ENCODE measurements around the gene SHH. TPM values are rescaled to one million over a fixed set of nuclear protein-coding genes. Genes with fewer than 3 reads are reported as not detected.

Gene SHH
- total and polyA plus RNA-seq, 2 of the 13 experiments (the other 11 are each of a cell fraction or from before 2014, with no cell fraction given), result 1.9 to 3.4 TPM

DNA sequence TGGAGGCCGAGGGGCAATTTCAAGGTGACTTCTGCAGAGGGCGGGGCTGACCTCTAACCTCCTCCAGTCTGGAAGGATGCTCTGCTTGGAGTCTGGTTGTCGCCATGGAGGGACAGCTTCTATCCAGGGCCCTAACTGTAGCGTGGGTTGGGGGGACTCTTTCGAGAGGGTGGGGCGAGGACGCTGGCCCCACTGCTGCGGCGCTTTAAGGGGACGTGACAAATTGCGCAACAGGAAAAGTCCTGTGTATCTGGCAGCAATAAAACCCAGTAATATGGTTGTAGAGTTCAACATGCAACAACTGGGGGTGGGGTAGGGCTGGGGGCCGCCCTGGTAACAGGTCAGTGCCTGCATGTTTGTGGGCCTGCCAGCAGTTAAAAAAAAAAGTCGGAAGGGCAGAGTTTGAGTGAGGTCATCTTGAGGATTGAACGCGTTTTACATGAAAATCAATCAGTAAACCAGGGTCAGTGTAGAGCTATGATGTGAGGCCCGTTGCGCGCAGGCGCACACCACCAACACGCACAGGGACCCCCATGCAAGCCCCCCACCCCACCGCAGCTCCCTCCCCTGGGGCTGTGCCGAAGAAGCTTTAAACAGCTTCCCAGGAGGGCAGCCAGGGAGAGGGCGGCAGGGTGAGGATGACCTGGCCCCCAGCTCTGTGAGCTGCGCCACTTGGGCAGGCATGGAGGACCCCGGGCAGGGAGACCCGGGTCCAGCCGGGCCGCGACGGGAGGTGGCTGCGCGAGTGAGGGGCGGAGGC, 4.3 kb downstream of the SHH start (continued):
- TF ChIP-seq TCF7 (IDR thresholded peaks at IDR 0.05; ENCODE audit: low read depth) (0 out of 2 replicates have a peak, but pooled peaks have one; percentile 21), ZKSCAN1 (IDR thresholded peaks at IDR 0.05; ENCODE audit: low read length) (0 out of 2 replicates have a peak, but pooled peaks have one; percentile 11), BHLHE40 (IDR thresholded peaks at IDR 0.05; ENCODE audit: low read length) (0 out of 2 replicates have a peak, but pooled peaks have one; percentile 2), MED1 (CRISPR knock-in tag; IDR thresholded peaks at IDR 0.05) (peak; percentile 68), PHF21A (CRISPR knock-in tag; IDR thresholded peaks at IDR 0.05) (peak; percentile 54; the same call in 1 of the 2 replicates), ZNF550 (CRISPR knock-in tag; IDR thresholded peaks at IDR 0.05; ENCODE audit: borderline replicate concordance) (no peak), FOSL2 (CRISPR knock-in tag; IDR thresholded peaks at IDR 0.05) (no peak)
- TF ChIP-seq, protein P1, sequence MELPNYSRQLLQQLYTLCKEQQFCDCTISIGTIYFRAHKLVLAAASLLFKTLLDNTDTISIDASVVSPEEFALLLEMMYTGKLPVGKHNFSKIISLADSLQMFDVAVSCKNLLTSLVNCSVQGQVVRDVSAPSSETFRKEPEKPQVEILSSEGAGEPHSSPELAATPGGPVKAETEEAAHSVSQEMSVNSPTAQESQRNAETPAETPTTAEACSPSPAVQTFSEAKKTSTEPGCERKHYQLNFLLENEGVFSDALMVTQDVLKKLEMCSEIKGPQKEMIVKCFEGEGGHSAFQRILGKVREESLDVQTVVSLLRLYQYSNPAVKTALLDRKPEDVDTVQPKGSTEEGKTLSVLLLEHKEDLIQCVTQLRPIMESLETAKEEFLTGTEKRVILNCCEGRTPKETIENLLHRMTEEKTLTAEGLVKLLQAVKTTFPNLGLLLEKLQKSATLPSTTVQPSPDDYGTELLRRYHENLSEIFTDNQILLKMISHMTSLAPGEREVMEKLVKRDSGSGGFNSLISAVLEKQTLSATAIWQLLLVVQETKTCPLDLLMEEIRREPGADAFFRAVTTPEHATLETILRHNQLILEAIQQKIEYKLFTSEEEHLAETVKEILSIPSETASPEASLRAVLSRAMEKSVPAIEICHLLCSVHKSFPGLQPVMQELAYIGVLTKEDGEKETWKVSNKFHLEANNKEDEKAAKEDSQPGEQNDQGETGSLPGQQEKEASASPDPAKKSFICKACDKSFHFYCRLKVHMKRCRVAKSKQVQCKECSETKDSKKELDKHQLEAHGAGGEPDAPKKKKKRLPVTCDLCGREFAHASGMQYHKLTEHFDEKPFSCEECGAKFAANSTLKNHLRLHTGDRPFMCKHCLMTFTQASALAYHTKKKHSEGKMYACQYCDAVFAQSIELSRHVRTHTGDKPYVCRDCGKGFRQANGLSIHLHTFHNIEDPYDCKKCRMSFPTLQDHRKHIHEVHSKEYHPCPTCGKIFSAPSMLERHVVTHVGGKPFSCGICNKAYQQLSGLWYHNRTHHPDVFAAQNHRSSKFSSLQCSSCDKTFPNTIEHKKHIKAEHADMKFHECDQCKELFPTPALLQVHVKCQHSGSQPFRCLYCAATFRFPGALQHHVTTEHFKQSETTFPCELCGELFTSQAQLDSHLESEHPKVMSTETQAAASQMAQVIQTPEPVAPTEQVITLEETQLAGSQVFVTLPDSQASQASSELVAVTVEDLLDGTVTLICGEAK (IDR thresholded peaks at IDR 0.05), result no peak
- TF ChIP-seq, protein P1 (CRISPR knock-in tag; IDR thresholded peaks at IDR 0.05), result no peak

All from HepG2 (cell line).